ENCODE data around the gene SMTNL1. TPM values are rescaled to one million over a fixed set of nuclear protein-coding genes. Genes with fewer than 3 reads are reported as not detected.
A peak's percentile ranks its signal among the peaks of the same experiment; 100 is the strongest.

The SMTNL1 gene
- total RNA-seq, 1 experiment from 2014 or later, result not detected

- no peaks in the 10 kb centered on the region for H3K23me2 ChIP-seq (ENCODE audit: insufficient read length, low read depth, low read length, poor library complexity, severe bottlenecking)
- H4K20me1 ChIP-seq (ENCODE audit: control insufficient read depth, insufficient read depth, insufficient read length), result no peaks in the 10 kb centered on the region
- H3K79me1 ChIP-seq (ENCODE audit: insufficient read depth, low read depth, low read length, poor library complexity, severe bottlenecking), result no peaks in the 10 kb centered on the region
- H2BK20ac ChIP-seq (ENCODE audit: low read depth, low read length, poor library complexity, severe bottlenecking), result no peak overlapping the region
- no CpG with 5 or more reads among the region's 4 CpGs for WGBS (ENCODE audit: extremely low coverage, insufficient read length, low lambda C conversion rate)
- H2BK12ac ChIP-seq (ENCODE audit: insufficient read length, low read depth, low read length), result no peak overlapping the region
- H3K4me2 ChIP-seq (ENCODE audit: insufficient read depth, insufficient read length, low read length), result no peak overlapping the region
- no peaks in the 10 kb centered on the region; the same call in 1 of the 2 replicates for H3K27me3 ChIP-seq (ENCODE audit: insufficient read depth, low read length)
- Mint-ChIP-seq H3K27ac (peak overlapping the region in 2 of 3 experiments; percentile 36 to 79; a peak in 3 of 7 replicates), H3K9me3 (no peaks in the 10 kb centered on the region), H3K27me3 (ENCODE audit: low read depth) (peaks cover 2% of the 10 kb centered on the region; the same call in 1 of the 2 replicates), H3K4me1 (peaks cover 16 to 23% of the 10 kb centered on the region in 2 experiments), H3K36me3 (ENCODE audit: insufficient read depth in 1 of 3, low read depth in 3 of 3) (peaks cover 0 to 2% (median 0%) of the 10 kb centered on the region in 3 experiments; a peak in 1 of 7 replicates), H3K4me3 (no peak overlapping the region; a peak in 1 of 5 replicates)
- no peak overlapping the region for H3K9ac ChIP-seq (ENCODE audit: extremely low read depth, insufficient read length, low read length)
- no peak overlapping the region for H2BK5ac ChIP-seq (ENCODE audit: insufficient read length, low read length)
- DNase-seq, result no peak
- H2BK120ac ChIP-seq (ENCODE audit: low read depth, low read length, poor library complexity, severe bottlenecking), result no peak overlapping the region
- H2AFZ ChIP-seq (ENCODE audit: low read length), result no peak overlapping the region
- H2AK5ac ChIP-seq (ENCODE audit: insufficient read length, low read length), result no peak overlapping the region
- no peak overlapping the region for H3T11ph ChIP-seq (ENCODE audit: low read length)
- no peak overlapping the region for H3K14ac ChIP-seq (ENCODE audit: insufficient read depth, low read length)
- H3K18ac ChIP-seq (ENCODE audit: insufficient read length, low read depth, low read length), result no peak overlapping the region
- H3K79me2 ChIP-seq (ENCODE audit: insufficient read depth, low read length), result no peaks in the 10 kb centered on the region
- H4K5ac ChIP-seq (ENCODE audit: insufficient read length, low read depth, low read length), result no peak overlapping the region
- H2BK15ac ChIP-seq (ENCODE audit: low read depth, low read length), result no peak overlapping the region
- H3K23ac ChIP-seq (ENCODE audit: insufficient read length, low read depth, low read length), result no peak overlapping the region
- H3K9me3 ChIP-seq (ENCODE audit: control insufficient read depth, low read depth, low read length), result no peaks in the 10 kb centered on the region
- H4K91ac ChIP-seq (ENCODE audit: insufficient read length, low read depth, low read length), result no peak overlapping the region
- peaks cover 6% of the 10 kb centered on the region; the same call in 1 of the 2 replicates for H3K4me1 ChIP-seq (ENCODE audit: insufficient read depth, low read length)
- H3K27ac ChIP-seq (ENCODE audit: insufficient read length, low read depth, low read length), result no peak overlapping the region
- no peak for TF ChIP-seq CTCF (conservative IDR thresholded peaks at IDR 0.05)
- no peak overlapping the region for H3K56ac ChIP-seq (ENCODE audit: insufficient read length, low read depth, low read length)
- H3K4ac ChIP-seq (ENCODE audit: low read depth, low read length), result no peak overlapping the region
- no peak overlapping the region for H4K8ac ChIP-seq (replicated peaks; ENCODE audit: insufficient read length, low read depth, low read length)
Measured at GRCh38 chr11:57574061-57574460, 36.7 kb downstream of the SMTNL1 start.

Data from H9 (cell line).